ENCODE results near the gene SWT1. TPM values are rescaled to one million over a fixed set of nuclear protein-coding genes. Genes with fewer than 3 reads are reported as not detected.

SWT1 gene
- total and polyA plus RNA-seq, 12 donors = 1.4 to 7.9 (median 6.0) TPM

DNA sequence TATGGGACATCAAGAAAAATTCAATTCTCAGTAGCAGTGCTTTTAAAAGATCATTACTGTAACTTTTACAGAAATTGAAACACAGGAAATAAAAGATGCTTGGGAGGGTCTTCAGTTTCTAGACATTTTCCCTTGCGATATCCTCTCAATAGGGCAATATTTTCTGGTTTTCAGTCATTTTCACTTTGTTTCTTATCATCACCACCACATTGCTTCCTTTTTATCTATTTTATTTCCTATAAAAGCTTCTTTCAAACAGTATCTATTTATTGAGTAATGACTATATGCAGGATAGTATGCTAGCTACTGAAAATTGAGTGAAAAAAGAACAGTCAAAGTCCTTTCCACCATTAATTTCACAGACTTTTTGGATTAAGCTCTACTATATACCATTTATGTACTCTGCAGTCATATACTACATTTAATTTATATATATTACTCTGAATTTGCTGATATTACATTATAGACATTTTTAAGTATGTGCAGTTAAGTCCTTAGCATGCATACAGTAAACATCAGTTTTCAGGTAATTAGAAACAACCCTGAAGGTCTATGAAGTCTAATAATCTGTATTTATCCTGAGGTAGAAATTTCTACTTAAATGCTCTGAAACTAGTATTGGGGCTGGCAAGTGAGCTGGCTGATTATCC lies 18.9 kb upstream of the SWT1 start:
- DNase-seq (no peak), ATAC-seq (no peak)
- TF ChIP-seq, protein P1, sequence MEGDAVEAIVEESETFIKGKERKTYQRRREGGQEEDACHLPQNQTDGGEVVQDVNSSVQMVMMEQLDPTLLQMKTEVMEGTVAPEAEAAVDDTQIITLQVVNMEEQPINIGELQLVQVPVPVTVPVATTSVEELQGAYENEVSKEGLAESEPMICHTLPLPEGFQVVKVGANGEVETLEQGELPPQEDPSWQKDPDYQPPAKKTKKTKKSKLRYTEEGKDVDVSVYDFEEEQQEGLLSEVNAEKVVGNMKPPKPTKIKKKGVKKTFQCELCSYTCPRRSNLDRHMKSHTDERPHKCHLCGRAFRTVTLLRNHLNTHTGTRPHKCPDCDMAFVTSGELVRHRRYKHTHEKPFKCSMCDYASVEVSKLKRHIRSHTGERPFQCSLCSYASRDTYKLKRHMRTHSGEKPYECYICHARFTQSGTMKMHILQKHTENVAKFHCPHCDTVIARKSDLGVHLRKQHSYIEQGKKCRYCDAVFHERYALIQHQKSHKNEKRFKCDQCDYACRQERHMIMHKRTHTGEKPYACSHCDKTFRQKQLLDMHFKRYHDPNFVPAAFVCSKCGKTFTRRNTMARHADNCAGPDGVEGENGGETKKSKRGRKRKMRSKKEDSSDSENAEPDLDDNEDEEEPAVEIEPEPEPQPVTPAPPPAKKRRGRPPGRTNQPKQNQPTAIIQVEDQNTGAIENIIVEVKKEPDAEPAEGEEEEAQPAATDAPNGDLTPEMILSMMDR (IDR thresholded peaks at IDR 0.05) = no peak
- Histone ChIP-seq H3K4me1 (no peaks in the 10 kb centered on the region), H3K36me3 (peaks cover 0 to 100% (median 35%) of the 10 kb centered on the region in 9 donors), H3K27ac (no peak overlapping the region), H3K27me3 (no peaks in the 10 kb centered on the region), H3K4me3 (no peak overlapping the region), H3K9me3 (peaks cover 0 to 2% (median 0%) of the 10 kb centered on the region in 11 donors)
- WGBS, 2 donors = 97 to 100% methylated on average over 1 of the region's 1 CpG
- intact Hi-C loops (cut with DNase I) = no loop called here

DNA sequence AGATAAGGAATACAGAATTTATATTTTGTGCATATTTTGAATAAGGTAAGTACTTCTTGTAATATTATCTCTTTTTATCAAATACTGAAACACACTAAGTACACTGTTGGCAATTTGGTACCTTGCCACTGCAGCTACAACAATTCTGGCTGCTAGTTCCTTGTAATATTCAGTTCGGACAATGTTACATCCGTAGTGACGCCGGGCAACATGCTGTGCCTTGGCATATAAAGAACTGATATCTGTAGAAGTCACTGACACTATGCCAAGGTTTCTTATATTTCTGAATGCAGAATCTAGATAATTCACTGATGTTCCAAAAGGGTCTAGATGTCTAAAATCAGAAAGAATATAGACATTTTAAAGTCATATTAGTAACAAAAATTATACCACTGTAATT lies 17.7 kb upstream of the SWT1 start:
- Histone ChIP-seq H3K36me3 (peaks cover 0 to 100% (median 30%) of the 10 kb centered on the region in 9 donors), H3K4me1 (no peaks in the 10 kb centered on the region), H3K9me3 (no peaks in the 10 kb centered on the region), H3K27me3 (no peaks in the 10 kb centered on the region), H3K4me3 (no peak overlapping the region), H3K27ac (no peak overlapping the region)
- WGBS, 2 donors = 94 to 95% methylated on average over 4 of the region's 4 CpGs
- no peak for ATAC-seq
- TF ChIP-seq, protein P1 (IDR thresholded peaks at IDR 0.05) = no peak
- intact Hi-C loops (cut with DNase I) = no loop called here
- DNase-seq = no peak

- DNase-seq = no peak
- H3K4me3 ChIP-seq = no peak overlapping the region
- no peaks in the 10 kb centered on the region for H3K4me1 ChIP-seq
- H3K36me3 ChIP-seq = peaks cover 0 to 100% (median 34%) of the 10 kb centered on the region in 9 donors
- H3K27me3 ChIP-seq = no peaks in the 10 kb centered on the region
- ATAC-seq = no peak
- H3K27ac ChIP-seq = no peak overlapping the region
- TF ChIP-seq, protein P1 (IDR thresholded peaks at IDR 0.05) = no peak
- H3K9me3 ChIP-seq = no peaks in the 10 kb centered on the region
- intact Hi-C loops (cut with DNase I) = no loop called here
Measured at GRCh38 chr1:185144233-185144632, 12.7 kb upstream of the SWT1 start.

- DNase-seq = no peak
- WGBS, 2 donors = 95 to 96% methylated on average over 5 of the region's 5 CpGs
Measured at GRCh38 chr1:185151215-185151614, 5.8 kb upstream of the SWT1 start.

More at GRCh38 chr1:185151215-185151614, 5.8 kb upstream of the SWT1 start:
- H3K4me1 ChIP-seq = peaks cover 0 to 39% (median 26%) of the 10 kb centered on the region in 9 donors
- intact Hi-C loops (cut with DNase I) = loop anchor here in 7 of 10 donors (10.0 kb wide), 5 partner anchors 106 to 1224 kb away; partner anchors contain the start of genes RNF2 (in 6 of the 7), IVNS1ABP (in 2 of the 7), ODR4 (in 1 of the 7) and TPR (in 1 of the 7)
- no peak overlapping the region for H3K4me3 ChIP-seq
- no peak overlapping the region for H3K27ac ChIP-seq
- H3K27me3 ChIP-seq = no peaks in the 10 kb centered on the region
- TF ChIP-seq, protein P1 (IDR thresholded peaks at IDR 0.05) = no peak
- ATAC-seq = no peak
- H3K9me3 ChIP-seq = no peaks in the 10 kb centered on the region
- H3K36me3 ChIP-seq = peaks cover 0 to 58% (median 23%) of the 10 kb centered on the region in 9 donors
